Peyer's patch (tissue), 4 donors: ENCODE results near the gene TPI1.

Experiments used
- CTCF ChIP-seq, 6 experiments: fragments of 450-650 bp in 4 of 6; fragments of 200-600 bp in 2 of 6; sonication (generic) in 1 of 6; IDR thresholded peaks; one replicate each; pipeline ENCODE4 v1.5.1; 2017 to 2019; ENCODE audit warnings: antibody characterized with exemption in 6 of 6, mild to moderate bottlenecking in 3 of 6, moderate library complexity in 1 of 6
- POLR2A ChIP-seq, 2 donors: fragments of 450-650 bp; IDR thresholded peaks; one replicate each; pipeline ENCODE4 v1.5.1; 2017; ENCODE audit warnings: antibody characterized with exemption in 2 of 2, mild to moderate bottlenecking in 2 of 2, moderate library complexity in 2 of 2

- TF ChIP-seq POLR2A (IDR thresholded peaks at IDR 0.05) (no peak), CTCF (IDR thresholded peaks at IDR 0.05) (no peak)
Observed at GRCh38 chr12:6912164-6912935, 45.0 kb downstream of the TPI1 start.
